Measurements from ENCODE around the gene ABAT. TPM values are rescaled to one million over a fixed set of nuclear protein-coding genes. Genes with fewer than 3 reads are reported as not detected.
"Not testable (repeated sequence)": the region's sequence is repeated elsewhere in the genome, so short reads cannot be mapped to it uniquely, and the experiment has no call there.

ABAT gene
- total RNA-seq, 4 donors from 2014 or later = 9.6 to 24.0 (median 21.3) TPM

DNA sequence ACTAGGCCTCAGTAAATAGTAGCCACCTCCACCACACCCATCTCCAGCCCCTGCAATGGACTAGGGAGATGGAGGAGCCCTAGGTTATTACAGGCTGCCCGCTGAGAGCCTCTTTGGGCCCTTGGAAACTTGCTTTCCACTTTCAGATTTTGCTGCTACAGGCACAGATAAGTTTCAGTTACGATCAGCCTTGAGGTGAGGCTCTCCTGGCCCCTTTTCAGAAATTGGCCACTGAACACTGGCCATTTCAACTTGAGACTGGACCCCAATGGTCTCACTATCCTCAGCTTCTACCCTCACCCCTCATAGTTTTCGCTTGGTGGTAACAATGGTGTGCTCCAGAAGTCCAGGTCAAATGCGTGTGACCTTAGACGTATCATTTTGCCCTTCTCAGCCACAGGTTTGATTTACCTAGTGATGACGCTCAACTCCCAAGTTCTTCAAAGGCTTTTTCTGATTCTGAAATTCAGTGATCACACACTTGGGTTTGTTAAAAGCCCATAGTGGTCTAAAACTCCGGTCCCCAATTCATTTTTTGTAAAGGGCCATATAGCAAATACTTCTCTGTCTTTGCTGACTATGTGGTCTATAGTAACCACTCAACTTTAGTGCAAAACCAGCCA lies 124.2 kb downstream of the ABAT start:
- no peaks in the 10 kb centered on the region for H3K9me3 ChIP-seq
- TF ChIP-seq EP300 (IDR thresholded peaks at IDR 0.05) (no peak), POLR2A (IDR thresholded peaks at IDR 0.05) (no peak)
- TF ChIP-seq, protein P1, sequence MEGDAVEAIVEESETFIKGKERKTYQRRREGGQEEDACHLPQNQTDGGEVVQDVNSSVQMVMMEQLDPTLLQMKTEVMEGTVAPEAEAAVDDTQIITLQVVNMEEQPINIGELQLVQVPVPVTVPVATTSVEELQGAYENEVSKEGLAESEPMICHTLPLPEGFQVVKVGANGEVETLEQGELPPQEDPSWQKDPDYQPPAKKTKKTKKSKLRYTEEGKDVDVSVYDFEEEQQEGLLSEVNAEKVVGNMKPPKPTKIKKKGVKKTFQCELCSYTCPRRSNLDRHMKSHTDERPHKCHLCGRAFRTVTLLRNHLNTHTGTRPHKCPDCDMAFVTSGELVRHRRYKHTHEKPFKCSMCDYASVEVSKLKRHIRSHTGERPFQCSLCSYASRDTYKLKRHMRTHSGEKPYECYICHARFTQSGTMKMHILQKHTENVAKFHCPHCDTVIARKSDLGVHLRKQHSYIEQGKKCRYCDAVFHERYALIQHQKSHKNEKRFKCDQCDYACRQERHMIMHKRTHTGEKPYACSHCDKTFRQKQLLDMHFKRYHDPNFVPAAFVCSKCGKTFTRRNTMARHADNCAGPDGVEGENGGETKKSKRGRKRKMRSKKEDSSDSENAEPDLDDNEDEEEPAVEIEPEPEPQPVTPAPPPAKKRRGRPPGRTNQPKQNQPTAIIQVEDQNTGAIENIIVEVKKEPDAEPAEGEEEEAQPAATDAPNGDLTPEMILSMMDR (IDR thresholded peaks at IDR 0.05) = no peak
- 52 to 55% methylated on average over 7 of the region's 7 CpGs for WGBS, 2 donors
- no peaks in the 10 kb centered on the region for H3K27me3 ChIP-seq
- peak overlapping the region in 3 of 4 donors; percentile 84 to 85 (median 85) for H3K27ac ChIP-seq
- peaks cover 4 to 57% (median 24%) of the 10 kb centered on the region in 4 donors for H3K4me1 ChIP-seq
- H3K4me3 ChIP-seq = peak overlapping the region; percentile 96 to 100 (median 100)
- no peak for DNase-seq (ENCODE audit: low spot score in 2 of 2)
- H3K36me3 ChIP-seq = peaks cover 5 to 30% (median 7%) of the 10 kb centered on the region in 3 donors

DNA sequence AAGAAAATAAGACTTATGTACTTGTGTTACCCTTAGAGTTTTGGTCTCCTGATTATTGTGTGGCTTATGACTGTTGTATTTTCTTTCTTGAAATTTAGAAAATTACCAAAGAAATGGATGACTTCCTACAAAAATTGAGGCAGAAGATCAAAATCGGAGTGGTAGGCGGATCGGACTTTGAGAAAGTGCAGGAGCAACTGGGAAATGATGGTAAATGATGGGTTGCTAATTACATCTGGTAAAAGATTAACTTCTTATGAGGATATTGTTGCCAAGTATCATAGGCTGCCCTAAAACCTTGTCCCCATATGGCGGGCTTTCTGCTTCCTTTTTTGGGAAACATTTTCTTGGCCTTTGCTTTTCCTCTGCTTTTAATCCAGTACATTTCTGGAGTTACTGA lies 127.3 kb downstream of the ABAT start:
- H3K4me3 ChIP-seq = no peak overlapping the region
- no peaks in the 10 kb centered on the region for H3K27me3 ChIP-seq
- TF ChIP-seq, protein P1 (IDR thresholded peaks at IDR 0.05) = no peak
- no peak for TF ChIP-seq EP300 (IDR thresholded peaks at IDR 0.05)
- TF ChIP-seq POLR2A (IDR thresholded peaks at IDR 0.05) = no peak
- 91 to 92% methylated on average over 4 of the region's 4 CpGs for WGBS, 2 donors
- peaks cover 3 to 35% (median 19%) of the 10 kb centered on the region in 4 donors for H3K4me1 ChIP-seq
- no peak overlapping the region for H3K27ac ChIP-seq
- no peaks in the 10 kb centered on the region for H3K9me3 ChIP-seq
- no peak for DNase-seq (ENCODE audit: low spot score in 2 of 2)
- peaks cover 5 to 53% (median 14%) of the 10 kb centered on the region in 3 donors for H3K36me3 ChIP-seq

DNA sequence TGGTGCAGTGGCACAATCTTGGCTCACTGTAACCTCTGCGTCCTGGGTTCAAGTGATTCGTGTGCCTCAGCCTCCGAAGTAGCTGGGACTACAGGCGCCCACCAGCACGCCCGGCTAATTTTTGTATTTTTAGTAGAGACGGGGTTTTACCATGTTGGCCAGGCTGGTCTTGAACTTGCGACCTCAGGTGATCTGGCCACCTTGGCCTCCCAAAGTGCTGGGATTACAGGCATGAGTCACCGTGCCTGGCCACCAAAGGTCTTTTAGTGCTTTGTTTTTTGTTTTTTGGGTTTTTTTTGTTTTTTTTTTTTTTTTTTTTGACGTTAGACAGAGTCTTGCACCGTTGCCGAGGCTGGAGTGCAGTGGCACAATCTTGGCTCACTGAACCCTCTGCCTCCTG lies 129.3 kb downstream of the ABAT start:
- not testable (repeated sequence) for H3K4me3 ChIP-seq; H3K27ac ChIP-seq; DNase-seq (ENCODE audit: low spot score in 2 of 2); H3K27me3 ChIP-seq; H3K9me3 ChIP-seq
- WGBS, 2 donors = 86 to 88% methylated on average over 12 of the region's 12 CpGs
- Histone ChIP-seq H3K4me1 (peaks cover 0 to 25% (median 10%) of the 10 kb centered on the region in 4 donors), H3K36me3 (peaks cover 5 to 73% (median 22%) of the 10 kb centered on the region in 3 donors)

DNA sequence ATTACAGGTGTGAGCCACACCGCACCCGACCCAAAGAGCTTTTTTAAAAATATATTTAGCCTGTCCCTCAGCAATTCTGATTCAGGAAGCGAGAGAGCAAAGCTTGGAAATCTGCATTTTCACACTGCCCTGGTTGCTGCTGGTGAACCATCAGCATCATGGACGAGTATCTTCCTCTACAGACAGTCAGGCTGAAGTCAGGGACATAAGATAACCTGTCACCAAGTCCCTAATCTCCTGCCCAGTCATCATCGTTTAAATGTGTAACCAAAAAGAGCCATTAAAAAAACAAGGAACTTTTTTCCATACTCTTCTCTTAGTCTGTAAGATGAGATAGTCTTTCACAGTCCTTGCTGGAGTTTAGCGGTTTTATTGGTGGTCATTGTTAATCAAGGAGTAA lies 129.9 kb downstream of the ABAT start:
- Histone ChIP-seq H3K27ac (no peak overlapping the region), H3K27me3 (no peaks in the 10 kb centered on the region), H3K36me3 (peaks cover 5 to 79% (median 22%) of the 10 kb centered on the region in 3 donors), H3K4me1 (peaks cover 0 to 20% (median 4%) of the 10 kb centered on the region in 4 donors), H3K4me3 (no peak overlapping the region), H3K9me3 (no peaks in the 10 kb centered on the region)
- DNase-seq (ENCODE audit: low spot score in 2 of 2) = no peak
- WGBS, 2 donors = 91% methylated on average over 6 of the region's 6 CpGs
- TF ChIP-seq POLR2A (IDR thresholded peaks at IDR 0.05) = no peak
- TF ChIP-seq, protein P1 (IDR thresholded peaks at IDR 0.05) = no peak
- TF ChIP-seq EP300 (IDR thresholded peaks at IDR 0.05) = no peak

DNA sequence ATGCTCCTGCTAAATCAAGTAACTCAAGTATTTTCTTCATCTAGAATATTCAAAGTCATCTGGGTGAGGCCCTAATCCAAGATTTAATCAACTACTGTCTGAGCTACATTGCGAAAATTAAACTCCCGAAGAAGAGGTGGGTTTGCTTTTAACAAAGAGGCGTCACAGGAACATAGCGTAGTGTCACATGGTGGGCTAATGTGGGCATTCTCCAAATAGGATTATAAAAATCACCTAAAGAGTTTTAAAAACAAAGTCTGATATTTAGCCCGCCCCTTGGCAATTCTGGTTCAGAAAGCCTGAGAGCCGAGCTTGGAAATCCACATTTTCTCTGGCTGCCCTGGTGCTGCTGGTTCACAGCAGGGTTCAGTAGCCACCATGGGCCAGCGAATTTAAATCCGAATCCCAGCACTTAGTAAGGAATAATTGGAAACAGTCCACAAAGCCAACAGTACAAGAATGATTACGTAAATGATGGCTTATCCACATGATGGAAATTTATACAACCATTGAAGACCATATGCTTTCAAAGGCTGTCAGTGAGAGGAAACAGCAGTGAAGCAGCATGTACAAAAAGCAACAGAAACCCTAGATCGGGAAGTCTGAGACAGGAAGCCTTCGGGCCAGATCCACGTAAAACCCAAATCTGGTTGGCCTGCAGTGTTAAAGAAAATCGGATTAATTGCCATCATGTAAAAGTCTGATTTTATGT lies 132.0 kb downstream of the ABAT start:
- H3K9me3 ChIP-seq = no peaks in the 10 kb centered on the region
- DNase-seq (ENCODE audit: low spot score in 2 of 2) = no peak
- H3K4me3 ChIP-seq = no peak overlapping the region
- H3K36me3 ChIP-seq = peaks cover 7 to 97% (median 25%) of the 10 kb centered on the region in 3 donors
- 90 to 92% methylated on average over 13 of the region's 13 CpGs for WGBS, 2 donors
- H3K27ac ChIP-seq = no peak overlapping the region
- TF ChIP-seq POLR2A (IDR thresholded peaks at IDR 0.05) = no peak
- TF ChIP-seq EP300 (IDR thresholded peaks at IDR 0.05) = no peak
- TF ChIP-seq, protein P1 (IDR thresholded peaks at IDR 0.05) = no peak
- no peaks in the 10 kb centered on the region for H3K27me3 ChIP-seq
- H3K4me1 ChIP-seq = peaks cover 0 to under 1% (median 0%) of the 10 kb centered on the region in 4 donors

Measured in tibial nerve (tissue), 4 donors.